Keratinocyte (primary cell): ENCODE measurements around the gene TFAP2B. TPM values are rescaled to one million over a fixed set of nuclear protein-coding genes. Genes with fewer than 3 reads are reported as not detected.

ENCODE experiments used
- DNase-seq: peaks from one replicate; pipeline ENCODE4 v3.0.0-alpha.2; 2011; ENCODE audit warnings: low read depth, missing footprints, low spot score
- FAIRE-seq: peaks from 2 replicates; lab custom pipeline; 2011; peaks lifted over from hg19 to GRCh38; lab: Jason Lieb, UNC
- H2AFZ ChIP-seq: 2 replicates; pipeline ENCODE4 v1.6.0; 2012; ENCODE audit warnings: low read length, control low read depth, inconsistent platforms; ENCODE audit not compliant: control insufficient read depth
- H3K27ac ChIP-seq: 2 replicates; pipeline ENCODE4 v1.5.1; 2011; ENCODE audit warnings: low read length; ENCODE audit not compliant: control insufficient read depth, insufficient read depth
- H3K27me3 ChIP-seq: 3 replicates; pipeline ENCODE4 v1.6.0; 2011; ENCODE audit warnings: low read length; ENCODE audit not compliant: control insufficient read depth, insufficient read depth; ENCODE audit errors: extremely low read depth
- H3K36me3 ChIP-seq, 2 experiments: 2 replicates in 1 of 2; 3 replicates in 1 of 2; pipeline ENCODE4 v1.5.1; 2011; ENCODE audit warnings: low read length in 2 of 2, mild to moderate bottlenecking in 1 of 2; ENCODE audit not compliant: control insufficient read depth in 2 of 2, insufficient read depth in 2 of 2; ENCODE audit errors: extremely low read depth in 1 of 2
- H3K4me1 ChIP-seq: 3 replicates; pipeline ENCODE4 v1.5.1; 2011; ENCODE audit warnings: low read length; ENCODE audit not compliant: control insufficient read depth, insufficient read depth; ENCODE audit errors: extremely low read depth
- H3K4me2 ChIP-seq: 3 replicates; pipeline ENCODE4 v1.6.0; 2011; ENCODE audit warnings: low read depth, low read length; ENCODE audit not compliant: control insufficient read depth, insufficient read depth; ENCODE audit errors: extremely low read depth
- H3K4me3 ChIP-seq, 3 experiments: fragments of 200-600 bp in 1 of 3; sonication (generic) in 1 of 3; 2 replicates in 2 of 3; 3 replicates in 1 of 3; pipeline ENCODE4 v1.5.1; 2011 to 2016; ENCODE audit warnings: low read length in 3 of 3, mild to moderate bottlenecking in 3 of 3, control low read depth in 2 of 3, inconsistent platforms in 1 of 3, low read depth in 1 of 3, mixed read lengths in 1 of 3, mixed run types in 1 of 3, moderate library complexity in 1 of 3; ENCODE audit not compliant: control insufficient read depth in 2 of 3, insufficient read depth in 2 of 3; ENCODE audit errors: extremely low read depth in 1 of 3
- H3K79me2 ChIP-seq: 2 replicates; pipeline ENCODE4 v1.6.0; 2012; ENCODE audit warnings: low read length; ENCODE audit not compliant: control insufficient read depth, insufficient read depth
- H3K9ac ChIP-seq: 3 replicates; pipeline ENCODE4 v1.6.0; 2011; ENCODE audit warnings: low read length; ENCODE audit not compliant: control insufficient read depth, insufficient read depth; ENCODE audit errors: extremely low read depth
- H3K9me1 ChIP-seq: 3 replicates; pipeline ENCODE4 v1.6.0; 2011; ENCODE audit warnings: low read length; ENCODE audit not compliant: control insufficient read depth, insufficient read depth; ENCODE audit errors: extremely low read depth
- H3K9me3 ChIP-seq: 2 replicates; pipeline ENCODE4 v1.5.1; 2012; ENCODE audit warnings: low read depth, low read length; ENCODE audit not compliant: control insufficient read depth
- H4K20me1 ChIP-seq: 3 replicates; pipeline ENCODE4 v1.6.0; 2011; ENCODE audit warnings: low read length; ENCODE audit not compliant: control insufficient read depth, insufficient read depth; ENCODE audit errors: extremely low read depth
- EZH2 ChIP-seq: IDR thresholded peaks from one replicate; pipeline ENCODE4 v1.6.1; 2012; ENCODE audit warnings: inconsistent platforms, mild to moderate bottlenecking, low read length, moderate library complexity
- dilution Hi-C: fragments of 300-500 bp; cut with MboI; formaldehyde crosslinking; loops from one replicate; pipeline ENCODE4 v1.7.0; 2020; ENCODE audit warnings: low sequenced_read_pairs; ENCODE audit not compliant: extremely low pct_ligation_motif_present
- polyA plus RNA-seq, 5 experiments: library from polyadenylated mRNA; depleted of rRNA in 3 of 5; stranded (reverse) in 3 of 5; stranded (forward) in 1 of 5; unstranded in 1 of 5; fragments of >200 nt; gene quantifications; 1 replicate in 1 of 5; 2 replicates in 3 of 5; 3 replicates in 1 of 5; pipeline versions ENCODE4 v1.2.1 to v1.2.3, GENCODE V29; 2011 to 2012; ENCODE audit warnings: missing spikeins in 2 of 5, low read depth in 1 of 5, low replicate concordance in 1 of 5
- TF ChIP-seq, protein P1 (sequence below), 3 experiments: IDR thresholded peaks in 1 of 3; conservative IDR thresholded peaks in 1 of 3; optimal IDR thresholded peaks in 1 of 3; 2 replicates in 2 of 3; 3 replicates in 1 of 3; pipeline versions ENCODE3 to v1.5.1; 2011; ENCODE audit warnings: low read length in 3 of 3, mild to moderate bottlenecking in 3 of 3, moderate library complexity in 2 of 3, control low read depth in 1 of 3, inconsistent platforms in 1 of 3; ENCODE audit not compliant: insufficient read depth in 2 of 3; ENCODE audit errors: extremely low read depth in 1 of 3

TFAP2B gene
- polyA plus RNA-seq, 1 donor (not counting 4 experiments of a cell fraction or from before 2014, with no cell fraction given): 0.01 TPM

DNA sequence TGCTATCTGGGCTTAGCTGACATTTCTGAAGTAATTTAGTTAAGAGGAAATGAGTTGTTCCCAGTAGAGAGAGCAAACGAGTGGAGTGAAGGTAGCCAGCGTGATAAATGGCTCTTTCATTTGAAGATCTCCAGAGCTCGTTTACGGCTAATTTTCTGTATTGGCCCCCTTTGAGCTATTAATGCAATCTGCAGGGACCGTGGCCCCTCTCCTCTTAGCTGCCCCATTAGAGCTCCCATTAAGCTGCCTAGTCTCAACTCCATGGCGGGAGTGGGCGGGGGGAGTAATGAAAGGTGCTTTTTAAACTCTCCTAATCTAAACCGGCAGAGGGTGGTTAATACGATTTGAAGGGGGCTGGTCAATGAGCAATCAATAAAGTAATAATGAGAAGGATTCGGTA, 12.5 kb downstream of the TFAP2B start:
- no peak for TF ChIP-seq EZH2
- TF ChIP-seq, protein P1, sequence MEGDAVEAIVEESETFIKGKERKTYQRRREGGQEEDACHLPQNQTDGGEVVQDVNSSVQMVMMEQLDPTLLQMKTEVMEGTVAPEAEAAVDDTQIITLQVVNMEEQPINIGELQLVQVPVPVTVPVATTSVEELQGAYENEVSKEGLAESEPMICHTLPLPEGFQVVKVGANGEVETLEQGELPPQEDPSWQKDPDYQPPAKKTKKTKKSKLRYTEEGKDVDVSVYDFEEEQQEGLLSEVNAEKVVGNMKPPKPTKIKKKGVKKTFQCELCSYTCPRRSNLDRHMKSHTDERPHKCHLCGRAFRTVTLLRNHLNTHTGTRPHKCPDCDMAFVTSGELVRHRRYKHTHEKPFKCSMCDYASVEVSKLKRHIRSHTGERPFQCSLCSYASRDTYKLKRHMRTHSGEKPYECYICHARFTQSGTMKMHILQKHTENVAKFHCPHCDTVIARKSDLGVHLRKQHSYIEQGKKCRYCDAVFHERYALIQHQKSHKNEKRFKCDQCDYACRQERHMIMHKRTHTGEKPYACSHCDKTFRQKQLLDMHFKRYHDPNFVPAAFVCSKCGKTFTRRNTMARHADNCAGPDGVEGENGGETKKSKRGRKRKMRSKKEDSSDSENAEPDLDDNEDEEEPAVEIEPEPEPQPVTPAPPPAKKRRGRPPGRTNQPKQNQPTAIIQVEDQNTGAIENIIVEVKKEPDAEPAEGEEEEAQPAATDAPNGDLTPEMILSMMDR (optimal IDR thresholded peaks at IDR 0.05 in 1 of 3, IDR thresholded peaks at IDR 0.05 in 1 of 3, conservative IDR thresholded peaks at IDR 0.05 in 1 of 3; ENCODE audit: extremely low read depth in 1 of 3, insufficient read depth in 2 of 3, low read length in 3 of 3): no peak
- no peak overlapping the region for H2AFZ ChIP-seq
- H3K27ac ChIP-seq: no peak overlapping the region

GRCh38 chr6:50832912-50833311, 14.2 kb downstream of the TFAP2B start:
- FAIRE-seq (no peak), DNase-seq (no peak)
- Histone ChIP-seq H3K4me2 (no peak overlapping the region), H3K27ac (no peak overlapping the region), H3K4me1 (no peaks in the 10 kb centered on the region), H3K27me3 (no peaks in the 10 kb centered on the region), H3K36me3 (no peaks in the 10 kb centered on the region), H4K20me1 (no peaks in the 10 kb centered on the region), H3K9me3 (no peaks in the 10 kb centered on the region), H2AFZ (no peak overlapping the region), H3K9ac (no peak overlapping the region), H3K79me2 (no peaks in the 10 kb centered on the region), H3K4me3 (no peak overlapping the region), H3K9me1 (no peaks in the 10 kb centered on the region)
- dilution Hi-C loops: no loop called here
- no peak for TF ChIP-seq EZH2
- TF ChIP-seq, protein P1 (optimal IDR thresholded peaks at IDR 0.05 in 1 of 3, IDR thresholded peaks at IDR 0.05 in 1 of 3, conservative IDR thresholded peaks at IDR 0.05 in 1 of 3; ENCODE audit: extremely low read depth in 1 of 3, insufficient read depth in 2 of 3, low read length in 3 of 3): no peak

More for the DNA sequence above, 12.5 kb downstream of the TFAP2B start:
- Histone ChIP-seq H3K9ac (no peak overlapping the region), H3K79me2 (no peaks in the 10 kb centered on the region), H3K4me2 (no peak overlapping the region), H4K20me1 (no peaks in the 10 kb centered on the region), H3K9me1 (no peaks in the 10 kb centered on the region), H3K9me3 (no peaks in the 10 kb centered on the region), H3K4me1 (peaks cover 9% of the 10 kb centered on the region), H3K36me3 (no peaks in the 10 kb centered on the region), H3K27me3 (peaks cover 5% of the 10 kb centered on the region), H3K4me3 (no peak overlapping the region)
- DNase-seq (no peak), FAIRE-seq (no peak)
- dilution Hi-C loops: no loop called here
